NT2/D1 (cell line): ENCODE measurements around the gene LRMDA.

Experiments
- DNase-seq: peaks from one replicate; pipeline ENCODE4 v3.0.0-alpha.2; 2011; ENCODE audit warnings: low read depth, low spot score
- H3K27me3 ChIP-seq: 2 replicates; pipeline ENCODE4 v1.6.0; 2011; ENCODE audit warnings: mild to moderate bottlenecking; ENCODE audit not compliant: insufficient read length, insufficient read depth
- H3K36me3 ChIP-seq: 2 replicates; pipeline ENCODE4 v1.6.1; 2011; ENCODE audit warnings: mild to moderate bottlenecking, low read length, mixed read lengths; ENCODE audit not compliant: insufficient read depth, insufficient read length
- H3K4me1 ChIP-seq: 2 replicates; pipeline ENCODE4 v1.5.1; 2011; ENCODE audit not compliant: insufficient read depth, insufficient read length
- H3K4me3 ChIP-seq: 2 replicates; pipeline ENCODE4 v1.5.1; 2011; ENCODE audit warnings: low read depth; ENCODE audit not compliant: insufficient read length
- H3K9ac ChIP-seq: 2 replicates; pipeline ENCODE4 v1.6.0; 2011; ENCODE audit warnings: low read depth; ENCODE audit not compliant: insufficient read length
- H3K9me3 ChIP-seq: 2 replicates; pipeline ENCODE4 v1.5.1; 2011; ENCODE audit warnings: mild to moderate bottlenecking, low read length; ENCODE audit not compliant: insufficient read depth
- SUZ12 ChIP-seq: IDR thresholded peaks from 2 replicates; pipeline ENCODE4 v1.6.1; 2011; ENCODE audit not compliant: insufficient read length, insufficient read depth; ENCODE audit errors: extremely low read depth
- YY1 ChIP-seq: IDR thresholded peaks from 2 replicates; pipeline ENCODE4 v1.6.1; 2011; ENCODE audit not compliant: insufficient read length, insufficient read depth
- ZNF274 ChIP-seq: IDR thresholded peaks from 2 replicates; pipeline ENCODE4 v1.6.1; 2011; ENCODE audit warnings: mild to moderate bottlenecking, low read depth, low read length

Gene LRMDA

GRCh38 chr10:76488602-76489001 lies 1057.2 kb downstream of the LRMDA start:
- Histone ChIP-seq H3K4me3 (no peak overlapping the region), H3K9me3 (no peaks in the 10 kb centered on the region), H3K27me3 (no peaks in the 10 kb centered on the region), H3K4me1 (no peaks in the 10 kb centered on the region), H3K9ac (no peak overlapping the region), H3K36me3 (no peaks in the 10 kb centered on the region)
- TF ChIP-seq YY1: no peak
- TF ChIP-seq ZNF274: no peak
- no peak for TF ChIP-seq SUZ12
- DNase-seq: no peak

GRCh38 chr10:76491216-76491615 lies 1059.8 kb downstream of the LRMDA start:
- Histone ChIP-seq H3K36me3 (no peaks in the 10 kb centered on the region), H3K4me3 (no peak overlapping the region), H3K9ac (no peak overlapping the region), H3K9me3 (peaks cover 12% of the 10 kb centered on the region; the same call in 1 of the 2 replicates), H3K4me1 (no peaks in the 10 kb centered on the region), H3K27me3 (no peaks in the 10 kb centered on the region)
- no peak for DNase-seq
- TF ChIP-seq SUZ12 (no peak), YY1 (no peak), ZNF274 (no peak)

GRCh38 chr10:76492026-76492425 lies 1060.6 kb downstream of the LRMDA start:
- Histone ChIP-seq H3K4me1 (no peaks in the 10 kb centered on the region), H3K27me3 (no peaks in the 10 kb centered on the region), H3K9ac (no peak overlapping the region), H3K9me3 (peaks cover 12% of the 10 kb centered on the region; the same call in 1 of the 2 replicates), H3K4me3 (no peak overlapping the region), H3K36me3 (no peaks in the 10 kb centered on the region)
- TF ChIP-seq ZNF274 (no peak), SUZ12 (no peak), YY1 (no peak)
- DNase-seq: no peak

- Histone ChIP-seq H3K9ac (no peak overlapping the region), H3K4me3 (no peak overlapping the region), H3K36me3 (no peaks in the 10 kb centered on the region), H3K27me3 (no peaks in the 10 kb centered on the region), H3K4me1 (no peaks in the 10 kb centered on the region), H3K9me3 (peaks cover 12% of the 10 kb centered on the region; the same call in 1 of the 2 replicates)
- TF ChIP-seq SUZ12 (no peak), YY1 (no peak), ZNF274 (no peak)
- no peak for DNase-seq
Measured at GRCh38 chr10:76492678-76493472, 1061.5 kb downstream of the LRMDA start.

GRCh38 chr10:76497666-76498065 lies 1066.2 kb downstream of the LRMDA start:
- no peak overlapping the region for H3K4me3 ChIP-seq
- peaks cover 12% of the 10 kb centered on the region; the same call in 1 of the 2 replicates for H3K9me3 ChIP-seq
- H3K9ac ChIP-seq: no peak overlapping the region
- no peaks in the 10 kb centered on the region for H3K4me1 ChIP-seq
- no peaks in the 10 kb centered on the region for H3K27me3 ChIP-seq
- TF ChIP-seq ZNF274 (no peak), SUZ12 (no peak), YY1 (no peak)
- DNase-seq: no peak
- H3K36me3 ChIP-seq: no peaks in the 10 kb centered on the region

GRCh38 chr10:76504823-76505222 lies 1073.4 kb downstream of the LRMDA start:
- H3K4me3 ChIP-seq: no peak overlapping the region
- no peak overlapping the region for H3K9ac ChIP-seq
- no peaks in the 10 kb centered on the region for H3K27me3 ChIP-seq
- no peak for DNase-seq
- peaks cover 2% of the 10 kb centered on the region for H3K4me1 ChIP-seq
- no peaks in the 10 kb centered on the region; the same call in 1 of the 2 replicates for H3K9me3 ChIP-seq
- no peak for TF ChIP-seq YY1
- no peak for TF ChIP-seq ZNF274
- TF ChIP-seq SUZ12: no peak
- no peaks in the 10 kb centered on the region for H3K36me3 ChIP-seq

- Histone ChIP-seq H3K4me3 (no peak overlapping the region), H3K9ac (no peak overlapping the region), H3K4me1 (peaks cover 2% of the 10 kb centered on the region), H3K9me3 (no peaks in the 10 kb centered on the region; the same call in 1 of the 2 replicates), H3K27me3 (no peaks in the 10 kb centered on the region), H3K36me3 (no peaks in the 10 kb centered on the region)
- TF ChIP-seq SUZ12 (no peak), ZNF274 (no peak), YY1 (no peak)
- DNase-seq: no peak
Measured at GRCh38 chr10:76509446-76509845, 1078.0 kb downstream of the LRMDA start.
